SK-MEL-5 (cell line): ENCODE data around the gene ATP8B3. TPM values are rescaled to one million over a fixed set of nuclear protein-coding genes. Genes with fewer than 3 reads are reported as not detected.

ENCODE experiments used
- DNase-seq: peaks from one replicate; pipeline ENCODE4 v3.0.0-alpha.2; 2016; ENCODE audit warnings: low read depth, low spot score
- in situ Hi-C: cut with HindIII; loops from 2 replicates; pipeline ENCODE4 v1.10.0; 2016; ENCODE audit warnings: low sequenced_read_pairs, high pct_unique_total_duplicates, low pct_unique_long_range_greater_than_20kb
- total RNA-seq: library from RNA; depleted of rRNA; stranded (reverse); fragments of >200 nt; shearing (Covaris generic); gene quantifications from 2 replicates; pipeline ENCODE4 v1.2.3, GENCODE V29; 2014

Gene ATP8B3
- total RNA-seq, 1 experiment from 2014 or later: 2.0 TPM

DNA sequence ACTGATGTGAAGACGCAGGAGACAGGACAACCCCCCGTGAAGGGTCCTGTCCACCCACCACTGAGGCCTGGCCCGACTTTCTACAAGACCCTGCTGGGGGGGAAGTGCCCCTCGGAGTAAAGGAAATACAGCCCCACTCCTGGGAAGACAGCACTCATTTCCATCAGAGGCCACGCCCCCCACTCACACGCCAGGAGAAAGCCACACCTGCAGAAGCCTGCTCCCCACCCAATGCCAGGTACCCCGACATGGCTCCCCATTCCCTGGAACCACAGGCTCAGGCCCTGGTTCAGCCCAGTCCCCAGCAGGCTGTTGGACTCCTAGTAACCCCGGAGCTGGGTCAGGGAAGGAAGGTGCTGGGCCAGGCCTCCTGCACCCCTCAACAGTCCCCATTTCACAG is 10.9 kb upstream of the ATP8B3 start:
- in situ Hi-C loops: no loop called here
- DNase-seq: no peak

DNA sequence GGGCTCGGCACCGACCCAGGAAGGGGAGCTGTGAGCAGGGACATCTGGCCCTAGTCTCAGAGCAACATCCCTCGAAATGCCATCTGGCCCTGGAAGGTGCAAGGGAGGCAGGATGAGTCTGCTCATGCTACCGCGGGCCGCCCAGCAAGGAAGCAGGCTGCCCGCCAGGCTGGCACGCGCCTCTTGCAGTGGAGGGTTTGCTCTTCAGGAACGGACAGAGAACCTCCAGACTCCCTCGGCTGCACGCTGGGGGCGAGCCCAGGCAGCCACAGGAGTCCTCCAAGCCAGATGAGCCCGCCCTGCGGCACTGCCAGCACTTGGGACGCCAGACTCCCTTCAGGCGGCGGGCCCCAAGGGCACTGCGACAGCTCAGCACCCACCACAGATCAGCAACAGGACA is 10.1 kb upstream of the ATP8B3 start:
- no peak for DNase-seq
- in situ Hi-C loops: no loop called here

DNA sequence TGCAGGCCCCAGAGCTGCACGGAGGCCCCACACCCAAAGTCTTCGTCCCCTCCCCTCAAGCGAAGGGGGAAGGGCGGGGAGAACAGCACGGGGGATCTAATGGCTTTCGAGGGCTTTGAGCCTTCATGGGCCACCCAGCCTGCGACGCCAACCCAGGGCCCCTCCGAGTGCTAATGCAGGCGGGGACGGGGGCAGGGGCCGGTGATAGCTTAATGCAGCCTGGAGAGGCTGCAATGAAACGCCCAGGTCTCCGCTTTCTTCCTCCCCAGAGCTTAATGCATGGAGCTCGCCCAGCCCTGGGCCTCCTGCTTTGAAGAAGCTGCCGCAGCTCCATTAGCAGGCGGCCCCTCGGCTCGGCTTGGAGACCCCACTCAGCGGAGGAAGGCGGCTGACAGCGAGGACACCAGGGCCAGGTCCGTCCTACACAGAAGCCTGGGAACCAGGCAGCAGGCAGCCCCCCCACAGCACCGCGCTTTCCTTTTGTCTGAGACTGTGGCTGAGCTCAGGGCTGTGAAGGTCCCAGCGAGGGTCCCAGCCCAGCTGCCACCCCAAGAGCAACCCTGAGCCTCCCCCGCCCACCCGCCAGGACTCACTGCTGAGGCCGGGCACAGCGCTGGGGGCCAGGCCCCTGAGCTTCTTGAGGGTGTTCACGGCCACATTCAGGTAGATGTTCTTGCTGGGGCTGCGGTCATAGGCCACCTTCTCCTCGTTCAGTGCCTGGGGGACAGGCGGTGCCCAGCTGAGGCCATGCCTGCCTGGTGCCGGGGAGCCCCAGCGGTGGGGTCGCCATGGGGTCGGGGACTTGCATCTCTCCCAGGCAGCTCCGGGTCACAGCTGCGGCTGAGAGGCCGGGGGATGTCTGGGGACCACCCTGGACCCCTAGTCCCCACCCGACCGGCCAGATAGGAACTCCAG is 7.5 kb upstream of the ATP8B3 start:
- in situ Hi-C loops: no loop called here
- DNase-seq: no peak

GRCh38 chr19:1818549-1819195 is 6.6 kb upstream of the ATP8B3 start:
- in situ Hi-C loops: no loop called here

DNA sequence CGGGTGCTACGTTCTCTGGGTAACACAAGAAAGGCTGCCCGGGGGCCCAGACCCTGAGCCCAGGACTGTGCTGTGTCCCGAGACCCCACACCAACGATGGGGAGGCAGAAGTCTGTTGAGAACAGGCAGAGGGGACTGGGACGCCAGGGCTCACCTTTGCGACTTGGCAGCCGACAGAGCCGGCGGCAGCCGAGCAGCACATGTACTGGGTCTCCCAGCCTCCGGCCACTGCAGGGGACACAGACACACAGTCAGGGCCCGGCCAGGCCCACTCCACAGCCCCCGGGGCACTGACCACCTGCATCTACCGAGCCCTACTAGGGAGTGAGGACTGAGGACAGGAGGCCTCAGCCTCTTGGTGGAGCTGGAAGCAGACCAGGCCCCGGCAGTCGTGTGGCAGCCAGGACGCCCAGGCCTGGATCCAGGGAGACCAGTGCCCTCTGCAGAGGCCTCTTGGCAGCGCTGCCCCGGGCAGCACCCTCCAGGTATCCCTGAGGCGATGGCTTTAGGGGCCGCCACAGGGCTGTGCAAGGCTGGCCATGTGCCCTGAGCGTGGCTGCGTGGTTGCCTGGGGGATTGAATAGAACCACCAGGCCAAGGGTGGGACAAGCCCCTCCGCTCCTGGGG is 5.6 kb upstream of the ATP8B3 start:
- in situ Hi-C loops: no loop called here
- no peak for DNase-seq

More at GRCh38 chr19:1818549-1819195, 6.6 kb upstream of the ATP8B3 start:
- DNase-seq: no peak

GRCh38 chr19:1816530-1817298 is 4.6 kb upstream of the ATP8B3 start:
- in situ Hi-C loops: no loop called here
- no peak for DNase-seq

DNA sequence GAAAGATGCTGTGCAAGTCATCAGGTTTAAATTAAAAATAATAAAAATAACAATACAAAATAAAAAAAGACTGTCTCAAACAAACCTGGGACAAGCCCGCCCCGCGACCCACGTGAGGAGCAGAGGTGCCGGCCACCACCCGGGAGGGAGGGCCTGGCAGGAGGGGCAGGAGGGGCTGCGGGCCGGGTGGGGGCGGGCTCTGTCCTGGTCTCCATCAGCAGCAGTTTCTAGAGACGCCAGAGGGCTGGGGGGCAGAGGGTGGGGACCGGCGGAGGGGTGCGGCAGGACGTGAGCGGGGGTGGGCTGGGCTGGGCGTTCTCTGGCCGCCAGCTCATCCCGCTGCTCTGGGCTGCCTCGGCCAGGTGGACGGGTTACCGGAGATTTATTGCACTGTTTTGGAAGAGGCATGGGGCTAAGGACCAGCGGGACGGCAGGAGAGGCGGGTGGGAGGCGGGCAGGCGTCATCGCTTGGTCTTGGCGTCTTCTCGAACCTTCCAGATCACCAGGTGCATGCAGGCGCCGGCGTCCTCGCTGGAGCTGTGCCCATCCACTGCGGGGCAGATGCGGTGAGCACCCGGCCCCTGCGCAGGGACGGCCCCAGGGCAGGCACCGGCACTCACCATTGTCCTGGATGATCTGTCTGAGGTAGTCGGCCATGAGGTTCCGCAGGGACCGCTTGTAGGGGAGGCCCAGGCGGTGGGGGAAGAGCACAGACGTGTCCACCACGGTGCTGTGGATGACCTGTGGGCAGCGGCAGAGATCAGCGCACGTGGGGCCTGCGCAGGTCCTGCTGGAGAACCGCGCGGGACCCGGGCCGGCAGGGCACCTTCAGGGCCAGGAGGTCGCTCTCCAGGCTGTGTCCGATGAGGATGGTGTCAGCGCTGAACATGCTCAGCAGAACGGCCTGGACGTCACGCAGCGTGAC is 3.8 kb upstream of the ATP8B3 start:
- in situ Hi-C loops: no loop called here
- DNase-seq: no peak

DNA sequence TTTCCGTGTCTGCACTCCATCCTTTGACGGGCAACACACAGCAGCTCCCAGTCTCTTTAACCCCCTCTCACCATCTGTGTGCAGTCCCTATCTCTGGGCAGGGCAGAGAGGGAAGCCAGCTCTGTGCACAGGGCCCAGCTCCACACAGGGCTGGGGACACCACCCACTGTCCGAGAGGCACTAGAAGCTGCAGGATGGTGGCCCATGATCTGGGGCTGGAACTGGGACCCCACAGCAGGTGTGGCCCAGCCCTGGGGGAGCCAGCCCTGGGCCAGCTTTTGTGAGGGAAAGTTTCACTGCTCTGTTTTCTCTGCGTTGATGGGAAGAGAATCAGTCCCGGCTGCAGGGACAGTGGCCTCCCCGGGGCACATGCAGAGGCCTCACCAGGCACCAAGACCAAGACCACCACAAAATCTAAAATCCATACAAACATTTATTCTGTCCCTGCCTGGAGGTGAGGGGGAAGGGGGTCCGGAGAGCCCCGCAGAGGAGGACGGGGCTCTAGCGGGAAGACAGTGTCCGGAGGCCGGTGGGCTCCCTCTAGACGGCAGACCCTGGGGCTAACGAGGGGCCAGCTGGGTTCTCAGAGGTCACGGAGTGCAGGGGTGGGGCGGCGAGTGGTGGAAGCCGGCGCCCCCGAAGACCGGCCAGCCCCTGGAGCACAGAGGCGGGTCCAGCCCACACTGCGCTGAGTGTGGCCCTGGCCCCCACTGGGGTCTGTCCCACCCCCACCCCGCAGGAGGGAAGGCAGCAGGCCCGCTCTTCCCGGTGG is 2.9 kb upstream of the ATP8B3 start:
- DNase-seq: no peak
- in situ Hi-C loops: no loop called here

DNA sequence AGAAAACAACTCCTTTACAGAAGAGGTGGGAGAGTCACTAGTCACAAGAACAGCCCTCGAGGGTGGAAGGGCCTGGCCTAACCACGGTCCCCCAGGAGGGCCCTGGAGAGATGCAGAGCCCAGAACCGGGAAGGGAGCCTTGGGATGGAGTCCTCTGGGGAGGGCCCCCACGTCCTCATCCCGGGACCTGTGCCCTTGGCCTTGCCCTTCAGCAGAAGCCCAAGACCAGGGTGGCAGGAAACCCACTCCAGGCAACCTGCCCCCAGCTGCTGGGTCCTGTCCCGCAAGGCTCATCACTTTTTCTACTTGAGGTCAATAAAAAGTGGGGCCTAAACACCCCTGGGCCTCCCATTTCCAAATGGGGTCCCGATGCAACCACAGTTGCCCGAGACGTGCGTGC is 2.3 kb upstream of the ATP8B3 start:
- no peak for DNase-seq
- in situ Hi-C loops: no loop called here

DNA sequence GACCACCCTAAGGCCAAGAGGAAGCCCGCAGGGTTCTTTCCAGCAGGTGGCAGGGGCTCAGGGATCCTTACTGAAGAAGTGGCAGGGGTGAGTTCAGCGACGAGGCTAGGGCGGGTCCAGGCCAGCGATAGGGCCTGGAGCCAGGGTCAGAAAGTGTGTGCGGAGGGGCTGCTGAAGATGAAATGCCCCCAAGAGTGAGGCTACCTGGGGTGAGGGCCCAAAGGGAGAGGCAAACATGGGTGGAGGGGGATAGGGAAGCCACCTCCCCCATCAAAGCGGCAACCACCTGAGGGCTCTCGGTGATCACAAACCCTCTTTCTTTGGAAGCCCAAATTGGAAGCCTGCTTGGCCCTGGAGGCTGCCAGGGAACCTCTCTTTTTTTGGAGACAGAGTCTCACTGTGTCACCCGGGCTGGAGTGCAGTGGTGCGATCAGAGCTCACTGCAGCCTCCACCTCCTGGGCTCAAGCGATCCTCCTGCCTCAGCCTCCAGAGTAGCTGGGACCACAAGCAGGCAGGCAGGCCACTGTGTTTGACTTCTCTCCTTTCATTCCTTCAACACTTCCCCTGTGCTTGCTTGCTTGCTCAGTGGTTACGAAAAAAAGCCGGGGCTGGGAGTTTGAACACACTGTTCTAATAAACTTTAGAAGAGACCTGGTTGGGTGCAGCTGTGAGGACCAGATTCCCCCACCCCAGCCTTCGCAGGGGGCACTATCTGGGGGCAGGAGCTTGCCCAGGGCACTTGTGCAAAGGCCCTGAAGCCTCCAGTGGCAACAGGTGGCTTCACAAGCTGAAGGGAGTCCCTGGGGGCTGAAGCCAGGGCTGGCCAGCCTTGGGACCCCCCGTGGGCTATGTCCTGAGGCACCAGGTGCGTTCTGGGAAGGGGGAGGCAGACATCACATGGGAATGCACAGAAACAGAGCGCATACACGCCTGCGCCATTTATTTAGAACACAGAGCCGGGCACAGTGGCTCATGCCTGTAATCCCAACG is 1.4 kb upstream of the ATP8B3 start:
- in situ Hi-C loops: no loop called here
- DNase-seq: no peak

- DNase-seq: peak; percentile 94
- in situ Hi-C loops: no loop called here
These were observed 533 bp upstream of the ATP8B3 start for GRCh38 chr19:1812426-1813191.

- in situ Hi-C loops: no loop called here
- no peak for DNase-seq
These were observed 593 bp downstream of the ATP8B3 start for GRCh38 chr19:1811472-1811894.

- DNase-seq: no peak
- in situ Hi-C loops: no loop called here
These were observed 1.5 kb downstream of the ATP8B3 start for GRCh38 chr19:1810439-1811160.

- in situ Hi-C loops: no loop called here
- no peak for DNase-seq
These were observed 2.4 kb downstream of the ATP8B3 start for GRCh38 chr19:1809678-1810077.
